Astrocyte (in vitro differentiated cells and primary cell): ENCODE results near the gene SMIM34.
"Not testable (repeated sequence)": the region's sequence is repeated elsewhere in the genome, so short reads cannot be mapped to it uniquely, and the experiment has no call there.

Experiments
- CTCF ChIP-seq: IDR thresholded peaks from 2 replicates; pipeline ENCODE4 v1.5.1; 2011; ENCODE audit warnings: low read depth, mild to moderate bottlenecking, inconsistent platforms, low read length, moderate library complexity; ENCODE audit not compliant: insufficient read depth
- EZH2 ChIP-seq: IDR thresholded peaks from 2 replicates; pipeline ENCODE4 v1.6.1; 2012; ENCODE audit warnings: mild to moderate bottlenecking, low read length, inconsistent platforms; ENCODE audit not compliant: insufficient read depth

DNA sequence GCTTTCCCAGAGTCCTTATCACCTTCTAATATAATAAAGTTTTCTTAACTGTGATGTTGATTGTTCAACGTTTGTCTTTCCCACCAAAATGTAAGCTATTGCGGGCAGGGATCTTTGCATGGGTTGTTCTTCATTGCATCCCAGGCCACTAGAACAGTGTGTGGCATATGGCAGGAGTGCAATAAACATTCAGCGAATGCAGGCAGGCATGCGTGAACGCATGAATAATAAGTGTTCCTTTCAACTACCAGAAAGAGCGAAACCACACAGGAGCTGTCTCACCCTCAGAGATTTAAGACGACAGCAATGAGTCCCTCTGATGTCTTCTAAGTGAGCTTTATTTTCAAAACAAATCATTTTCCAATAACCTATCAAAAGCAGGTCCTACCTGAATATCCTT is 34.5 kb upstream of the SMIM34 start:
- TF ChIP-seq CTCF, EZH2: not testable (repeated sequence)
